ENCODE data around the gene LRRC49. TPM values are rescaled to one million over a fixed set of nuclear protein-coding genes. Genes with fewer than 3 reads are reported as not detected.

The LRRC49 gene
- total and polyA plus RNA-seq, 2 of the 13 experiments (the other 11 are each of a cell fraction or from before 2014, with no cell fraction given), result 0.57 to 1.00 TPM

- no TSS peak for BruUV-seq (replicated peaks)
- POLR2A ChIA-PET, result no interaction called here
- H3K27me3 ChIP-seq (ENCODE audit: control insufficient read depth in 1 of 2, insufficient read depth in 2 of 2, low read length in 2 of 2), result no peaks in the 10 kb centered on the region
- no peak overlapping the region for H3K27ac ChIP-seq (ENCODE audit: extremely low read length, insufficient read depth, low read length)
- no peaks in the 10 kb centered on the region for H3K79me2 ChIP-seq (ENCODE audit: insufficient read depth, low read length)
- 53% methylated on average over 7 of the region's 7 CpGs for WGBS (ENCODE audit: low lambda C conversion rate)
- no peak overlapping the region for H3K9ac ChIP-seq (ENCODE audit: insufficient read depth, low read depth, low read length)
- CTCF ChIA-PET (ENCODE audit: low intra/inter-chr PET ratio, low total read pairs), result no interaction called here
- no peaks in the 10 kb centered on the region for H3K9me3 ChIP-seq (ENCODE audit: low read length)
- intact Hi-C loops (cut with micrococcal nuclease; ENCODE audit: unreplicated experiment), result no loop called here
- FAIRE-seq (no peak), DNase-seq (ENCODE audit: low spot score) (no peak), ATAC-seq (no peak)
- H3K4me1 ChIP-seq (ENCODE audit: insufficient read depth, low read length), result no peaks in the 10 kb centered on the region
- no peaks in the 10 kb centered on the region for H3K36me3 ChIP-seq (replicated peaks in 1 of 2; ENCODE audit: control insufficient read depth in 1 of 2, insufficient read depth in 2 of 2, low read length in 2 of 2)
- no peak overlapping the region for H2AFZ ChIP-seq (ENCODE audit: low read length)
- in situ Hi-C loops (cut with HindIII; ENCODE audit: extremely low pct_ligation_motif_present, low pct_unique_long_range_greater_than_20kb), result no loop called here
- H3K4me2 ChIP-seq (ENCODE audit: low read depth, low read length), result no peak overlapping the region
- TF ChIP-seq ZNF230 (CRISPR knock-in tag; IDR thresholded peaks at IDR 0.05) (no peak), ZNF12 (CRISPR knock-in tag; IDR thresholded peaks at IDR 0.05) (no peak)
- no peaks in the 10 kb centered on the region for H4K20me1 ChIP-seq (ENCODE audit: insufficient read depth, low read length)
- H3K4me3 ChIP-seq (replicated peaks in 1 of 3; ENCODE audit: insufficient read depth in 1 of 3, low read depth in 2 of 3, low read length in 3 of 3), result no peak overlapping the region
Measured at GRCh38 chr15:71092056-71092600, 199.5 kb downstream of the LRRC49 start.

GRCh38 chr15:71093054-71094024 is 200.7 kb downstream of the LRRC49 start:
- BruUV-seq (replicated peaks), result no TSS peak
- no peaks in the 10 kb centered on the region for H3K27me3 ChIP-seq (ENCODE audit: control insufficient read depth in 1 of 2, insufficient read depth in 2 of 2, low read length in 2 of 2)
- DNase-seq (ENCODE audit: low spot score) (no peak), FAIRE-seq (no peak), ATAC-seq (no peak)
- ChIA-PET POLR2A (no interaction called here), CTCF (ENCODE audit: low intra/inter-chr PET ratio, low total read pairs) (no interaction called here)
- 13% methylated on average over 11 of the region's 11 CpGs for WGBS (ENCODE audit: low lambda C conversion rate)
- intact Hi-C loops (cut with micrococcal nuclease; ENCODE audit: unreplicated experiment), result no loop called here
- no peaks in the 10 kb centered on the region for H4K20me1 ChIP-seq (ENCODE audit: insufficient read depth, low read length)
- no peak overlapping the region for H3K27ac ChIP-seq (ENCODE audit: extremely low read length, insufficient read depth, low read length)
- H3K36me3 ChIP-seq (replicated peaks in 1 of 2; ENCODE audit: control insufficient read depth in 1 of 2, insufficient read depth in 2 of 2, low read length in 2 of 2), result no peaks in the 10 kb centered on the region
- H3K79me2 ChIP-seq (ENCODE audit: insufficient read depth, low read length), result no peaks in the 10 kb centered on the region
- no peak overlapping the region for H3K4me3 ChIP-seq (replicated peaks in 1 of 3; ENCODE audit: insufficient read depth in 1 of 3, low read depth in 2 of 3, low read length in 3 of 3)
- in situ Hi-C loops (cut with HindIII; ENCODE audit: extremely low pct_ligation_motif_present, low pct_unique_long_range_greater_than_20kb), result no loop called here
- no peaks in the 10 kb centered on the region for H3K4me1 ChIP-seq (ENCODE audit: insufficient read depth, low read length)
- no peak overlapping the region for H2AFZ ChIP-seq (ENCODE audit: low read length)
- no peaks in the 10 kb centered on the region for H3K9me3 ChIP-seq (ENCODE audit: low read length)
- H3K4me2 ChIP-seq (ENCODE audit: low read depth, low read length), result no peak overlapping the region
- H3K9ac ChIP-seq (ENCODE audit: insufficient read depth, low read depth, low read length), result no peak overlapping the region
- TF ChIP-seq, protein P1, sequence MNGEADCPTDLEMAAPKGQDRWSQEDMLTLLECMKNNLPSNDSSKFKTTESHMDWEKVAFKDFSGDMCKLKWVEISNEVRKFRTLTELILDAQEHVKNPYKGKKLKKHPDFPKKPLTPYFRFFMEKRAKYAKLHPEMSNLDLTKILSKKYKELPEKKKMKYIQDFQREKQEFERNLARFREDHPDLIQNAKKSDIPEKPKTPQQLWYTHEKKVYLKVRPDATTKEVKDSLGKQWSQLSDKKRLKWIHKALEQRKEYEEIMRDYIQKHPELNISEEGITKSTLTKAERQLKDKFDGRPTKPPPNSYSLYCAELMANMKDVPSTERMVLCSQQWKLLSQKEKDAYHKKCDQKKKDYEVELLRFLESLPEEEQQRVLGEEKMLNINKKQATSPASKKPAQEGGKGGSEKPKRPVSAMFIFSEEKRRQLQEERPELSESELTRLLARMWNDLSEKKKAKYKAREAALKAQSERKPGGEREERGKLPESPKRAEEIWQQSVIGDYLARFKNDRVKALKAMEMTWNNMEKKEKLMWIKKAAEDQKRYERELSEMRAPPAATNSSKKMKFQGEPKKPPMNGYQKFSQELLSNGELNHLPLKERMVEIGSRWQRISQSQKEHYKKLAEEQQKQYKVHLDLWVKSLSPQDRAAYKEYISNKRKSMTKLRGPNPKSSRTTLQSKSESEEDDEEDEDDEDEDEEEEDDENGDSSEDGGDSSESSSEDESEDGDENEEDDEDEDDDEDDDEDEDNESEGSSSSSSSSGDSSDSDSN (CRISPR knock-in tag; IDR thresholded peaks at IDR 0.05), result no peak
- TF ChIP-seq NCOR1 (IDR thresholded peaks at IDR 0.05; ENCODE audit: borderline replicate concordance, low read length) (no peak), ARNTL (CRISPR knock-in tag; IDR thresholded peaks at IDR 0.05) (no peak), TAF15 (IDR thresholded peaks at IDR 0.05; ENCODE audit: low read depth, low read length, poor library complexity, severe bottlenecking) (no peak), SP1 (IDR thresholded peaks at IDR 0.05) (no peak), SP1 (CRISPR knock-in tag; IDR thresholded peaks at IDR 0.05) (no peak), ZBTB20 (CRISPR knock-in tag; IDR thresholded peaks at IDR 0.05; ENCODE audit: borderline replicate concordance, low read depth) (no peak), WIZ (CRISPR knock-in tag; IDR thresholded peaks at IDR 0.05) (no peak), ZBTB38 (CRISPR knock-in tag; IDR thresholded peaks at IDR 0.05) (no peak), NR2C2 (CRISPR knock-in tag; IDR thresholded peaks at IDR 0.05; ENCODE audit: borderline replicate concordance) (no peak), MLLT10 (CRISPR knock-in tag; IDR thresholded peaks at IDR 0.05) (no peak)

Measured in HepG2 (cell line).